GM12801 (cell line): ENCODE measurements around the gene ITPR2.

ENCODE experiments used
- CTCF ChIP-seq: IDR thresholded peaks from one replicate; pipeline ENCODE4 v1.5.1; 2011; ENCODE audit warnings: control low read depth; ENCODE audit not compliant: insufficient read length; ENCODE audit errors: extremely low read depth

The ITPR2 gene

GRCh38 chr12:26701604-26702215 lies 131.3 kb downstream of the ITPR2 start:
- no peak for TF ChIP-seq CTCF

- TF ChIP-seq CTCF: no peak
These were observed 132.6 kb downstream of the ITPR2 start for GRCh38 chr12:26700430-26700829.

- TF ChIP-seq CTCF: no peak
These were observed 133.8 kb downstream of the ITPR2 start for GRCh38 chr12:26699237-26699636.

GRCh38 chr12:26698186-26698585 lies 134.8 kb downstream of the ITPR2 start:
- TF ChIP-seq CTCF: no peak

- no peak for TF ChIP-seq CTCF
These were observed 135.8 kb downstream of the ITPR2 start for GRCh38 chr12:26697217-26697616.

- TF ChIP-seq CTCF: no peak
These were observed 136.3 kb downstream of the ITPR2 start for GRCh38 chr12:26696613-26697092.

GRCh38 chr12:26696048-26696612 lies 136.9 kb downstream of the ITPR2 start:
- no peak for TF ChIP-seq CTCF
